ENCODE results near the gene KTI12.

Gene KTI12

DNA sequence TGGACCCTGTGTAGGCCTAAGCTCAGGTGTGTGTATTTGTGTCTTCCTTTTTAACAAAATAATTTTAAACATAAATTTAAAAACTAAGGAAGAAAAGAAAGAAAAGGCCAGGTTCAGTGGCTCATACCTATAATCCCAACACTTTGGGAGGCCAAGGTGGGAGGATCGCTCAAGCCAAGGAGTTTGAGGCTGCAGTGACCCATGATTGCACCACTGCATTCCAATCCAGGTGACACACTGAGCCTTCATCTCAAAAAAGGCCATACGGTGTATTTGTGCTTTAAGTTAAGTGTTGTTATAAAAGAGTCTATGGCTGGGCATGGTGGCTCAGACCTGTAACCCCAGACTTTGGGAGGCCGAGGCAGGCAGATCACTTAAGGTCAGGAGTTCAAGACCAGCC lies 51.4 kb downstream of the KTI12 start:
- no peak for DNase-seq

Data from GOT3 (cell line).